Psoas muscle (tissue), 8 donors: ENCODE data around the gene MIER2. TPM values are rescaled to one million over a fixed set of nuclear protein-coding genes. Genes with fewer than 3 reads are reported as not detected.

ENCODE experiments used
- ATAC-seq, 4 donors: fragments of 200-7000 bp; cut with Tn5 transposase; one replicate each; pipeline ENCODE4 v1.9.1; 2020; ENCODE audit warnings: moderate library complexity in 3 of 4, mild to moderate bottlenecking in 2 of 4
- DNase-seq, 2 donors: peaks; one replicate each; pipeline ENCODE4 v3.0.0-alpha.2; 2020
- H3K27ac ChIP-seq: fragments of 200-600 bp; one replicate; pipeline ENCODE4 v1.8.0; 2022
- H3K27me3 ChIP-seq, 3 donors: fragments of 200-600 bp in 1 of 3; one replicate each; pipeline versions ENCODE4 v1.6.1 to v1.8.0; 2013 to 2022; ENCODE audit warnings: low read length in 2 of 3, mild to moderate bottlenecking in 2 of 3, moderate library complexity in 1 of 3; ENCODE audit not compliant: insufficient read depth in 3 of 3
- H3K36me3 ChIP-seq, 2 donors: fragments of 200-600 bp in 1 of 2; one replicate each; pipeline versions ENCODE4 v1.6.1 to v1.8.0; 2013 to 2022; ENCODE audit warnings: low read depth in 1 of 2, mild to moderate bottlenecking in 1 of 2, moderate library complexity in 1 of 2; ENCODE audit not compliant: insufficient read depth in 1 of 2
- H3K4me1 ChIP-seq: fragments of 200-600 bp; one replicate; pipeline ENCODE4 v1.8.0; 2022
- H3K4me3 ChIP-seq: fragments of 200-600 bp; one replicate; pipeline ENCODE4 v1.8.0; 2022; ENCODE audit warnings: mild to moderate bottlenecking
- H3K9me3 ChIP-seq: fragments of 200-600 bp; one replicate; pipeline ENCODE4 v1.8.0; 2022
- WGBS, 3 donors: extraction: QIAGEN DNeasy Blood & Tissue Kit; methylation state at CpG; one replicate each; pipeline versions ENCODE4 v1.1.6 to v1.1.7; 2013; 5-methylcytosine and 5-hydroxymethylcytosine counted together
- intact Hi-C, 2 donors: fragments of 100-400 bp; cut with DNase I; formaldehyde crosslinking; loops; one replicate each; pipeline versions ENCODE4 v1.11.0 to v1.14.2; 2022
- polyA plus RNA-seq, 3 donors: library from polyadenylated mRNA; stranded (reverse); fragments of 200-250 nt; gene quantifications; one replicate each; pipeline ENCODE4 v1.2.3, GENCODE V29; 2013
- total RNA-seq, 4 donors: library from RNA; stranded (reverse); fragmentation: NEBNext Ultra II Directional in 2 of 4; extraction: Animal tissue kit (Norgen Biotek cat#: 25700) in 2 of 4; gene quantifications; one replicate each; pipeline versions ENCODE4 v1.2.1 to v1.2.4, GENCODE V29; 2021 to 2023
- TF ChIP-seq, protein P1 (sequence below): fragments of 200-600 bp; IDR thresholded peaks from one replicate; pipeline ENCODE4 v1.8.0; 2022; ENCODE audit warnings: antibody characterized with exemption
- donor health status: healthy with polysubstance abuse.
- donor health status: DM: no; HTN: no; CAD: no; lungs with moderate emphysema.
- donor health status: Bipolar disorder and iron deficiency.
- donor health status: healthy.
- donor health status: DM: yes; HTN: yes; CAD: no.
- donor health status: DM: no; HTN: no; CAD: no.
- donor health status: DM: no; HTN: no; CAD: no.
- donor health status: DM: yes; HTN: yes; CAD: no.

The MIER2 gene
- total and polyA plus RNA-seq, 7 donors = 13.3 to 22.2 (median 19.1) TPM

DNA sequence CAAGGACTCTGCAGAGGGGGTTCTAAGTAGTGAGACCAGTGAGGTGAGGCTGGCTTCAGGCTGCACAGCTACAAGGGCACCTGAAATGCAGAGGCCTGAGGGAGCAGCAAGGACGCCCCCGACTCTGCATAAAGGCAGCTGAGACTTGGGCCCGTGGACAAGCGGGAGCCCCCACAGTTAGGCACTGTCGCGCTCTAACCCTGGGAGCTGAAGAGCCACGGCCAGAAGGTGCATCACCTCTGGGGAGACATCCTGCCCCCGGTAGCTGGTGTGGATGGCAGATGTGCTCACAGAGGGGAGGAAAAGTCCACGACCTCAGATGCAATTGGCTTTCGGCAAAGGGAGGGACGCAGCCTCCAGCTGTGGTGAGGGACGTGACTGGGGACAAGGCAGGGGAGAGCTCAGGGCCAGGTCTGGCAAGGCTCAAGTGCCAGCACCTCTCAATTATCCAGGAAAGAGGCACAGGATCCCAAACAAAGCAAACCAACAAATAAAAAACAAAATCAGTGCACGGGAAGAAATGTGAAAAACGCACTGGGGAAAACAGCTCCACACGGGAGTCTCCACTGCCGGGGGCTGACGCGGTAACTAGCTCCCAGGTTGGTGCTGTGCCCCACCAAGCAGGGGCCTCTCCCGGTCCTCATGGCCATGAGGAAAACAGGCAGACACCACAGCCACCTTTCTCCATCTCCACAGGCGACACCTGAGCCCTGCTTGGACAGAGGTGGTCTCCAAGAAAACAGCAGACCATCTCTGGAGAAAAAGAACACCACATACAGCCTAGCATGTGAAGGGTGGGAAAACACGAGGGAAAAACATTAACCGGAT lies 30.4 kb downstream of the MIER2 start:
- H3K4me3 ChIP-seq = no peak overlapping the region
- TF ChIP-seq, protein P1, sequence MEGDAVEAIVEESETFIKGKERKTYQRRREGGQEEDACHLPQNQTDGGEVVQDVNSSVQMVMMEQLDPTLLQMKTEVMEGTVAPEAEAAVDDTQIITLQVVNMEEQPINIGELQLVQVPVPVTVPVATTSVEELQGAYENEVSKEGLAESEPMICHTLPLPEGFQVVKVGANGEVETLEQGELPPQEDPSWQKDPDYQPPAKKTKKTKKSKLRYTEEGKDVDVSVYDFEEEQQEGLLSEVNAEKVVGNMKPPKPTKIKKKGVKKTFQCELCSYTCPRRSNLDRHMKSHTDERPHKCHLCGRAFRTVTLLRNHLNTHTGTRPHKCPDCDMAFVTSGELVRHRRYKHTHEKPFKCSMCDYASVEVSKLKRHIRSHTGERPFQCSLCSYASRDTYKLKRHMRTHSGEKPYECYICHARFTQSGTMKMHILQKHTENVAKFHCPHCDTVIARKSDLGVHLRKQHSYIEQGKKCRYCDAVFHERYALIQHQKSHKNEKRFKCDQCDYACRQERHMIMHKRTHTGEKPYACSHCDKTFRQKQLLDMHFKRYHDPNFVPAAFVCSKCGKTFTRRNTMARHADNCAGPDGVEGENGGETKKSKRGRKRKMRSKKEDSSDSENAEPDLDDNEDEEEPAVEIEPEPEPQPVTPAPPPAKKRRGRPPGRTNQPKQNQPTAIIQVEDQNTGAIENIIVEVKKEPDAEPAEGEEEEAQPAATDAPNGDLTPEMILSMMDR = no peak
- no peaks in the 10 kb centered on the region for H3K4me1 ChIP-seq
- peaks cover 0 to 43% of the 10 kb centered on the region in 2 donors for H3K36me3 ChIP-seq
- ATAC-seq (no peak), DNase-seq (no peak)
- peaks cover 8% of the 10 kb centered on the region for H3K9me3 ChIP-seq
- intact Hi-C loops = no loop called here
- H3K27me3 ChIP-seq = no peaks in the 10 kb centered on the region
- no peak overlapping the region for H3K27ac ChIP-seq
- 79 to 87% (median 86%) methylated on average over 22 of the region's 22 CpGs for WGBS, 3 donors

DNA sequence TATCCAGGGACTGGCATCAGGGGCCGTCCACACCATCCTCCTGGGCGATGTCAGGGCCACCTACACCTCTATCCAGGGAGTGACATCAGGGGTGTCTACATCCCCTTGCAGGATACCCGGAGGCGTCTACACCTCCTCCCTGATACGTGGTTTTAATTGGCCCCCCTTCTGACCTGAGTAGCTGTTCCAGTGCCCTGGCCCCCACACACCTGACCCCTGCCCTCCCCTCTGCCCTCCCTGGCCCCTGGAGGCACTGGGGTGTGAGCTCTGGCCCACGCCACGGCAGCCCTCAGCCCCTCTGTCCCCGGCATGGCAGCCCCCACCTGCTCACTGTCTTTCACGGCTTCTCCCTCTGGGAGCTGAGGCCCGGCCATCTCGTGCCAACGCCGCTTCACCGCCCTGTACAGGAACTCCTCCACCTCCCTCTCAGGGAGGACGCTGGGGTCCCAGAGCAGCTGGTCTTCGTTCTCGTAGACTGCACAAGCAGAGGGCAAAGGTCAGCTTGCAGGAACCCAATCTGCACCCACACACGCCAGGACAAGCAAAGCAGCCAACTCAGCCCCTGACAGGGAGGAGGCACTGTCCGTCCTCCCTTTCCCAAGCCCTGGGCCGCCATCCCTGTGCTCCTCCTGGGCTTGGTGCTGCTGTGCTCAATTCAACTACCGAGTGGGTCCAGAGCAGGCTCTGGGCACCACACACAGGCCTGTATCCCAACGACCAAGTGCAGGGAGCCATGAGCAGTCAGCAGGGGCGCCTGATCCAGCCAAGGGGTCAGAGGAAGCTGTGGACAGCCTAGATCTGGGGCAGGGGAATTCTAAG lies 31.2 kb downstream of the MIER2 start:
- Histone ChIP-seq H3K27ac (no peak overlapping the region), H3K9me3 (peaks cover 7% of the 10 kb centered on the region), H3K36me3 (peaks cover 0 to 48% of the 10 kb centered on the region in 2 donors), H3K4me3 (no peak overlapping the region), H3K4me1 (no peaks in the 10 kb centered on the region), H3K27me3 (no peaks in the 10 kb centered on the region)
- TF ChIP-seq, protein P1 = no peak
- WGBS, 3 donors = 62 to 75% (median 74%) methylated on average over 23 of the region's 23 CpGs
- ATAC-seq (no peak), DNase-seq (no peak)
- intact Hi-C loops = no loop called here

DNA sequence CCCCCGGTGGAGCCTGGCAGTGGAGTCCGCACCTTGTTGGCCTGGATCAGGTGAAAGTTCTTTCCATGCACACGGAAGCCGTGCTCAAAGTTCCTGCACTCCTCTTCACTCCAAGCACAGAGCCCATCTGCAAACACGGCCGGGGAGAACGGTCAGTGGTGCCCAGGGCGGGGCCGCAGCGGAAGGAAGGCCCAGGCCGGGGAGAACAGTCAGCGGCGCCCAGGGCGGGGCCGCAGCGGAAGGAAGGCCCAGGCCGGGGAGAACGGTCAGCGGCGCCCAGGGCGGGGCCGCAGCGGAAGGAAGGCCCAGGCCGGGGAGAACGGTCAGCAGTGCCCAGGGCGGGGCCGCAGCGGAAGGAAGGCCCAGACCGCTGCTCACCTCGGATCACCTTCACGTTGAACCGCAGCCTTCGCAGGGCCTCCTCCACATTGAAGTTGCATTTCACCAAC lies 32.8 kb downstream of the MIER2 start:
- ATAC-seq = peak in 2 of 4 donors; percentile 37 to 49
- WGBS, 3 donors = 87 to 89% (median 88%) methylated on average over 25 to 33 of the region's 33 CpGs

DNA sequence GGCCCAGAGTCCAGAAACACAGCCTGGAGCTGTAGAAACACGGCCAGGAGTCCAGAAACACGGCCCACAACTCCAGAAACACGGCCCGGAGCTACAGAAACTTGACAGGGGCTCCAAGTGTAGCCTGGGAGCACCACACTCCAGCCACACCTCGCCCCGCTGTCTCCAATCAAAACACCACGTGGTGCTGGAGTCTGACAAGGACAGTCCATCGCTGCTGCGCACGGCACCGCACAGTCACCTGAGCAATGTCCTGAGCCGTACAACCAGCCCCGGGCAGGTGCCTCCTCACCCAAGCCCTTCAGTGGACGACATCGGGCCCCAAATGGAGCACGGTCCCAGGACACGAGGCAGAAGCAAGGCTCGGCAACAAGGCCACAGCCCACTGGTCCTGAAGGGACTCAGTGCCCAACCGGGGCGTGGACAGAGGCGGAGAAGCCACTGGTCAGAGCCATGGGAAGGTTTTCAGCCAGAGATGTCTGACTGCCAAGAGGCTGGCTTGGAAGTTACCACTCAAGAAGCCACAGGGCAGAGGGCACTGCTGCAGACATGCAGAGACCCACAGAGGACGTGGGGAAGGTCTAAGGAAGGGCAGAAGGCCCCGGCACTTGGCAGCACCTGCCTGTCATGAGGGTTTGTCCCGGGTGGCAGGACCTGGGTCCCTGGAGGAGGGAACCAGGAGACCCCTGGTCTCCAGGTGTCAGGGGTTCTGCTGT lies 33.7 kb downstream of the MIER2 start:
- Histone ChIP-seq H3K36me3 (peaks cover 6 to 65% of the 10 kb centered on the region in 2 donors), H3K27me3 (no peaks in the 10 kb centered on the region), H3K9me3 (no peaks in the 10 kb centered on the region), H3K4me3 (peak overlapping the region; percentile 57), H3K4me1 (no peaks in the 10 kb centered on the region), H3K27ac (peak overlapping the region; percentile 58)
- intact Hi-C loops = no loop called here
- peak in 1 of 4 donors; percentile 27 for ATAC-seq
- TF ChIP-seq, protein P1 = no peak
- no peak for DNase-seq
- WGBS, 3 donors = 78 to 79% (median 78%) methylated on average over 24 of the region's 24 CpGs

More for the DNA sequence above, 32.8 kb downstream of the MIER2 start:
- no peak for DNase-seq
- intact Hi-C loops = no loop called here
- TF ChIP-seq, protein P1 = no peak
- no peaks in the 10 kb centered on the region for H3K9me3 ChIP-seq
- no peaks in the 10 kb centered on the region for H3K27me3 ChIP-seq
- peak overlapping the region; percentile 57 for H3K4me3 ChIP-seq
- H3K36me3 ChIP-seq = peaks cover 0 to 63% of the 10 kb centered on the region in 2 donors
- H3K4me1 ChIP-seq = no peaks in the 10 kb centered on the region
- H3K27ac ChIP-seq = peak overlapping the region; percentile 58
